Ascending aorta (tissue), 2 donors: ENCODE data around the gene PTPRG. TPM values are rescaled to one million over a fixed set of nuclear protein-coding genes. Genes with fewer than 3 reads are reported as not detected.
"Not testable (repeated sequence)": the region's sequence is repeated elsewhere in the genome, so short reads cannot be mapped to it uniquely, and the experiment has no call there.

Source experiments
- DNase-seq, 2 donors: peaks; one replicate each; pipeline ENCODE4 v3.0.0-alpha.2; 2019; ENCODE audit warnings: low spot score in 2 of 2
- H3K27ac ChIP-seq, 2 donors: fragments of 200-600 bp; sonication (generic); one replicate each; pipeline ENCODE4 v1.5.1; 2016 to 2017; ENCODE audit warnings: mild to moderate bottlenecking in 1 of 2
- H3K27me3 ChIP-seq: fragments of 200-600 bp; sonication (generic); one replicate; pipeline ENCODE4 v1.5.1; 2017
- H3K36me3 ChIP-seq, 2 donors: fragments of 200-600 bp; sonication (generic); one replicate each; pipeline ENCODE4 v1.5.1; 2016
- H3K4me1 ChIP-seq, 2 donors: fragments of 200-600 bp; sonication (generic); one replicate each; pipeline ENCODE4 v1.5.1; 2016 to 2017; ENCODE audit warnings: mild to moderate bottlenecking in 1 of 2
- H3K4me3 ChIP-seq, 2 donors: fragments of 200-600 bp; sonication (generic); one replicate each; pipeline ENCODE4 v1.5.1; 2016 to 2017; ENCODE audit warnings: mild to moderate bottlenecking in 1 of 2
- H3K9me3 ChIP-seq, 2 donors: fragments of 200-600 bp; sonication (generic); one replicate each; pipeline ENCODE4 v1.5.1; 2016
- intact Hi-C: fragments of 100-400 bp; cut with DNase I; formaldehyde crosslinking; loops from one replicate; pipeline ENCODE4 v1.15.1; 2023
- total RNA-seq: library from RNA; depleted of rRNA; stranded (reverse); fragments of >200 nt; gene quantifications from one replicate; pipeline ENCODE4 v1.1.0, GENCODE V29; 2016
- TF ChIP-seq, protein P1 (sequence below), 3 experiments: fragments of 200-600 bp in 2 of 3; fragments of 450-650 bp in 1 of 3; sonication (generic) in 2 of 3; IDR thresholded peaks; one replicate each; pipeline ENCODE4 v1.5.1; 2016 to 2019; ENCODE audit warnings: antibody characterized with exemption in 3 of 3, mild to moderate bottlenecking in 1 of 3, moderate library complexity in 1 of 3

PTPRG gene
- total RNA-seq, 1 donor from 2014 or later, result 129 TPM

DNA sequence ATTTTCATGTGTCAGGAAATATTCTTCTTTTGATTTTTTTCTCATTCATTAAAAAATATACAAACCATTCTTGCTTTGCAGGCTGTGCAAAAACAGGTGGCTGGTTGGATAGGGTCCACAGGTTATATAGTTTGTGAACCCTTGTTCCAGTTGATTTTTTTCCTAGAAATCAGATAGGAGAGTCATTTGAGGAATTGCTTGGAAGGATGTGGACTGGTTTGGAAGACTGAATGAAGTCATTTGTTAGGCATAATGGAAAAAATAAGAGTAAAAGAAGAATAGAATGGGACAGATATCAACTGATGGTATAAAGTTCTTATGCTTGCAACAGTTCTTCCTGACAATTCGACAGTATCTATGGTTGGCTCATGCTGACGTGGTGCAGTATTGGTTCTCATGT is 189.4 kb downstream of the PTPRG start:
- Histone ChIP-seq H3K4me1 (peaks cover 0 to 7% of the 10 kb centered on the region in 2 donors), H3K27me3 (no peaks in the 10 kb centered on the region), H3K36me3 (no peaks in the 10 kb centered on the region), H3K9me3 (no peaks in the 10 kb centered on the region), H3K4me3 (no peak overlapping the region), H3K27ac (no peak overlapping the region)
- no peak for DNase-seq
- TF ChIP-seq, protein P1, sequence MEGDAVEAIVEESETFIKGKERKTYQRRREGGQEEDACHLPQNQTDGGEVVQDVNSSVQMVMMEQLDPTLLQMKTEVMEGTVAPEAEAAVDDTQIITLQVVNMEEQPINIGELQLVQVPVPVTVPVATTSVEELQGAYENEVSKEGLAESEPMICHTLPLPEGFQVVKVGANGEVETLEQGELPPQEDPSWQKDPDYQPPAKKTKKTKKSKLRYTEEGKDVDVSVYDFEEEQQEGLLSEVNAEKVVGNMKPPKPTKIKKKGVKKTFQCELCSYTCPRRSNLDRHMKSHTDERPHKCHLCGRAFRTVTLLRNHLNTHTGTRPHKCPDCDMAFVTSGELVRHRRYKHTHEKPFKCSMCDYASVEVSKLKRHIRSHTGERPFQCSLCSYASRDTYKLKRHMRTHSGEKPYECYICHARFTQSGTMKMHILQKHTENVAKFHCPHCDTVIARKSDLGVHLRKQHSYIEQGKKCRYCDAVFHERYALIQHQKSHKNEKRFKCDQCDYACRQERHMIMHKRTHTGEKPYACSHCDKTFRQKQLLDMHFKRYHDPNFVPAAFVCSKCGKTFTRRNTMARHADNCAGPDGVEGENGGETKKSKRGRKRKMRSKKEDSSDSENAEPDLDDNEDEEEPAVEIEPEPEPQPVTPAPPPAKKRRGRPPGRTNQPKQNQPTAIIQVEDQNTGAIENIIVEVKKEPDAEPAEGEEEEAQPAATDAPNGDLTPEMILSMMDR (IDR thresholded peaks at IDR 0.05), result no peak
- intact Hi-C loops, result no loop called here

DNA sequence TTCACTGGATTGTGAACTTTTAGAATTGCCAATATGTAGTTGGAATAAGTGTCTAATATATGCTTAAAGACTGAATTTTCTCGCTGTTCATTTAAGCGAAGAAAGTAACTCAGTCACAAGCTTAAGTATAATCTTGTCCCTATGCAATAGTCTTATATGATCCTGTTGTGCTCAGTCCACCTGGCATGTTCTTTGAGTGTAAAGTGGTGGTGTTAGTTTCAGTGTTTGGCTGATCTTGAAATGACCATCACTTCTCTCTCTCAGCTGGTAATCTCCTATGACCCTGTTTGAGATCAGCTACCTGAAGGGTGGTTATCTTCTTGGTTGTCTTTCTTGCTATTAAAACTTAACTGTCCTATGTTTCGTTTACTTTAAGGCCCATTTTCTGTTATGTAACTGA is 197.5 kb downstream of the PTPRG start:
- TF ChIP-seq, protein P1 (IDR thresholded peaks at IDR 0.05), result no peak
- Histone ChIP-seq H3K4me3 (no peak overlapping the region), H3K36me3 (no peaks in the 10 kb centered on the region), H3K9me3 (no peaks in the 10 kb centered on the region), H3K4me1 (no peaks in the 10 kb centered on the region), H3K27me3 (no peaks in the 10 kb centered on the region), H3K27ac (no peak overlapping the region)
- DNase-seq, result no peak
- intact Hi-C loops, result no loop called here

DNA sequence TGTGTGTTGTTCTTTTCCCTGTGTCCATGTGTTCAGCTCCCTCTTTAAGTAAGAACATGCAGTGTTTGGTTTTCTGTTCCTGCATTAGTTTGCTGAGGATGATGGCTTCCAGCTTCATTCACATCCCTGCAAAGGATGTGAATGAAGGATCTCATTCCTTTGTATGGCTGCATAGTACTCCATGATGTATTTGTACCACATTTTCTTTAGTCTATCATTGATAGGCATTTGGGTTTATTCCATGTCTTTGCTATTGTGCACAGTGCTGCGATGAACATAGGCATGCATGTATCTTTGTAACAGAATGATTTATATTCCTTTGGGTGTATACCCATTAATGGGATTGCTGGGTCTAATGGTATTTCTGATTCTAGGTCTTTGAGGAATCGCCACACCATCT is 199.4 kb downstream of the PTPRG start:
- H3K36me3 ChIP-seq, H3K4me3 ChIP-seq, H3K9me3 ChIP-seq, H3K4me1 ChIP-seq, intact Hi-C loops, H3K27me3 ChIP-seq, H3K27ac ChIP-seq, DNase-seq: not testable (repeated sequence)

DNA sequence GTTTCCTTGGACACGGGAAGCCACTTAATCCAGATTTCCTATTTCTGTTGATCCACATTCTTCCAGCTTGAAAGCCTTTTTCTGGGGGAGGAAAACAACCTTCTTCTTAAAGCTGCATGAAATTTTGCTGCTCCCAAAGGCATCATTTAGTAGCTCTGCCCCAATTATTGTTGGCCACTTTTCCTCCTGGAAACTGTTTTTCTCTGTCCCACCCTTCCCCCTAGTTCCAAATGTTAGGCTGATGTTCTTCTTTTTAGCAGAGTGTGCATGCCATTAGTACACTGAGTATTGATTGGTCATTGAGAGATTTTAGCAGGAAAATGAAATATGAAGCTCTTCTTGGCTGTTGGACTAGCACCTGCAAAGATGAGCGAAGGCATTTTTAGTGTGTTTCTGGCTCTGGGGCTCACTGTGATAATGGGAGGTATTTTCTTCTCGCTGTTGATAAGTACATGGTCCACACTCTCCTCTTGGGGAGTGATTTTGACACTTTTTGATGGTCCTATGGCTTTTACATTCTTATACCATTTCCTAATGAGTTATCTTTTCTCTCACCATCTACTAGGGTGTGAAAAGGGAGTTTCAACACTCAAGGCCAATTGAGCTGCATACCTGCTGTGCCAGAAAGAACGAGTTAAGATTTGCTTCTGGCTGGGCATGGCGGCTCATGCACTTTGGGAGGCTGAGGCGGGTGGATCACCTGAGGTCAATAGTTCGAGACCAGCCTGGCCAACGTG is 200.5 kb downstream of the PTPRG start:
- Histone ChIP-seq H3K36me3 (no peaks in the 10 kb centered on the region), H3K4me1 (no peaks in the 10 kb centered on the region), H3K27ac (no peak overlapping the region), H3K4me3 (no peak overlapping the region), H3K9me3 (no peaks in the 10 kb centered on the region), H3K27me3 (no peaks in the 10 kb centered on the region)
- DNase-seq, result no peak
- intact Hi-C loops, result no loop called here
- TF ChIP-seq, protein P1 (IDR thresholded peaks at IDR 0.05), result no peak

DNA sequence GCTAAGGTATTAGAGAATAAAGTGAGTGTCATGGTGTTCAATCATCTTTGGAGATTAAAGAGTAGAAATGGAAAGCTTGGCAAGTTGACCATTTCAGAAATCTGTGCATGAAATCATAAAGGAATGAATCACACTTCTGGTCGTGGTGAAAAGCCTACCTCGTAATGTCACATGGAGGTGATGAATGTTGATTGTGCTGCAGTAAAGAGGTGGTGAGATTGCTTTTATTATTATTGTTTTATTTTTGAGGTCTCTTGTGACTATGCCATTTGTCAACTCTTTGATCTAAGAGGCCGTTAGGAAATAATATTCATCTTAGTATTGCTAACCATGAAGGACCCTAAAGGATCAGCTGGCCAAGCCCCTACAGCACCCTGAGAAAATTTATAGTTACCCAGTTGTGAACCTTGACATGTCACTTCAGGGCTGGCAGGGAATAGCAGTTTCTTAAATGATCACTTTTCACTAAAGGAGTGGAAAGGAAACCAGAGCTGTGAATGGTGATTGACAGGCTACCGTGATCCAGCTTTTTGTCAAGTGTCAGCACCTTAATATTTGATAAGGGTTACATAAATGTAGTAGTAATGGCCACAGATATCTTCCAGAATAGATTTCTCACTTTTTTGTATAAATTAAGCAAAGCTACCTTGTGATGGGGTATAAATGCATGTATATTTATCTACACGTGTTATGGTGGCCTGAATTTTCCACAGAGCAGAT is 203.9 kb downstream of the PTPRG start:
- Histone ChIP-seq H3K27me3 (no peaks in the 10 kb centered on the region), H3K4me3 (no peak overlapping the region), H3K9me3 (no peaks in the 10 kb centered on the region), H3K4me1 (peaks cover 0 to 3% of the 10 kb centered on the region in 2 donors), H3K27ac (no peak overlapping the region), H3K36me3 (no peaks in the 10 kb centered on the region)
- no peak for DNase-seq
- intact Hi-C loops, result no loop called here
- TF ChIP-seq, protein P1 (IDR thresholded peaks at IDR 0.05), result no peak

DNA sequence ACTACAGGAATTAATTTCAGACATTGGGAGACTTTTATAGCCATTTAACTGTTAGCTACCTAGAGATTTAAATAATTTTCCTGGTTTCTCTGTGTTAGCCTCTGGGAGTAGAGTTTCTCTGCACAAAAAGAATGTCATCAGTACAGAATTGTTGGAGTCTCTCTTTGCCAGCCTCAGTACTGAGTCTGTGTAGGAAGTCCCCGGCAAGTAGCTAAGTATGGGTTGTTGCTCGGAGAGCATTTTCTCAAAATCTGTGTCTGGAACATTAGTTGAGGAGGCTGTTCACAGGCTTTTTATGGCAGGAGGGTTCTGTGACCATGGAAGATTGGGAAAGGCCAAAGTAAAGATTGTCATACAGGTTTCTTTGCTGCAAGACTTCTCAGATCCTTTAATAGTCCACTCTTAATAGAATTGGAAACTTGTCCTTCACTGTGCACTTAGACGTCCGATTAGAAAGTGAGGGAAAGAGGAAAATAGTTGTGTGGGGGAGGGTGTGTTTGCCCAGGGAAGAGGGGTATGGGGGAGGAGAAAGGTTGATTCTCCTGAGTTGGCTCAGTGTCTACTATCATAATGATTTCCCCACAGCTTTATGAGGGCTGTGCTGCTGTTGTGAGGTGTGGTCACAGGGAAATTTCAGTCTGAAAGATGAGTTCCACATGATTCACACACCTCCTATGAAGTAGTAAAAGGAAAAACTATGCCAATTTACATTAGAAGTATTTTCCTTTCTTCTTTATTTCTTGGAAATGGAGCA is 207.1 kb downstream of the PTPRG start:
- H3K27me3 ChIP-seq, result no peaks in the 10 kb centered on the region
- no peaks in the 10 kb centered on the region for H3K9me3 ChIP-seq
- TF ChIP-seq, protein P1 (IDR thresholded peaks at IDR 0.05), result no peak
- no peaks in the 10 kb centered on the region for H3K36me3 ChIP-seq
- DNase-seq, result no peak
- H3K4me1 ChIP-seq, result peaks cover 0 to 9% of the 10 kb centered on the region in 2 donors
- H3K4me3 ChIP-seq, result no peak overlapping the region
- no peak overlapping the region for H3K27ac ChIP-seq
- intact Hi-C loops, result no loop called here
